ENCODE results near the gene IQCM. TPM values are rescaled to one million over a fixed set of nuclear protein-coding genes. Genes with fewer than 3 reads are reported as not detected.

The IQCM gene
- total and polyA plus RNA-seq, 2 donors (not counting 3 experiments of a cell fraction or from before 2014, with no cell fraction given), result not detected

GRCh38 chr4:149321438-149321837 is 494.2 kb downstream of the IQCM start:
- BruUV-seq (replicated peaks), result no TSS peak
- no peaks in the 10 kb centered on the region for H4K20me1 ChIP-seq (replicated peaks; ENCODE audit: control insufficient read depth, extremely low read depth, insufficient read depth, low read length)
- H3K9me3 ChIP-seq (replicated peaks; ENCODE audit: control insufficient read depth, insufficient read depth, low read length), result no peaks in the 10 kb centered on the region
- intact Hi-C loops (cut with micrococcal nuclease), result no loop called here
- POLR2A ChIA-PET, result no interaction called here
- no peak overlapping the region for H3K4me2 ChIP-seq (ENCODE audit: insufficient read depth, low read length)
- H3K9ac ChIP-seq (replicated peaks; ENCODE audit: extremely low read depth, insufficient read depth, low read length), result no peak overlapping the region
- no peak overlapping the region for H3K27ac ChIP-seq (ENCODE audit: insufficient read depth, low read depth, low read length)
- H3K79me2 ChIP-seq (ENCODE audit: control insufficient read depth, insufficient read depth, low read length), result no peaks in the 10 kb centered on the region
- CTCF ChIA-PET, result no interaction called here
- no peak overlapping the region for H2AFZ ChIP-seq (ENCODE audit: low read depth, low read length)
- FAIRE-seq, result no peak
- H3K27me3 ChIP-seq (ENCODE audit: control insufficient read depth in 2 of 2, insufficient read depth in 2 of 2, low read length in 2 of 2), result no peaks in the 10 kb centered on the region
- DNase-seq (ENCODE audit: low read depth, low spot score), result no peak
- H3K4me1 ChIP-seq (ENCODE audit: control insufficient read depth, extremely low read depth, insufficient read depth, low read length), result no peaks in the 10 kb centered on the region
- no peak for TF ChIP-seq JUN (IDR thresholded peaks at IDR 0.05; ENCODE audit: borderline replicate concordance, insufficient read depth, insufficient read length, low read depth)
- no peak for TF ChIP-seq CTCF (IDR thresholded peaks at IDR 0.05; ENCODE audit: extremely low read depth in 1 of 2, insufficient read depth in 1 of 2, low read depth in 1 of 2, low read length in 2 of 2)
- no peak for TF ChIP-seq MYC (IDR thresholded peaks at IDR 0.05; ENCODE audit: low read depth, low read length)
- H3K36me3 ChIP-seq (ENCODE audit: control insufficient read depth in 2 of 2, extremely low read depth in 1 of 2, insufficient read depth in 2 of 2, low read length in 2 of 2), result no peaks in the 10 kb centered on the region
- no peak overlapping the region for H3K4me3 ChIP-seq (replicated peaks in 1 of 3; ENCODE audit: insufficient read depth in 1 of 3, low read depth in 1 of 3, low read length in 3 of 3)
- dilution Hi-C loops (cut with MboI; ENCODE audit: extremely low pct_ligation_motif_present, low sequenced_read_pairs), result no loop called here
- H3K9me1 ChIP-seq (replicated peaks; ENCODE audit: control insufficient read depth, extremely low read depth, insufficient read depth, low read length), result no peaks in the 10 kb centered on the region

GRCh38 chr4:149311076-149311475 is 504.6 kb downstream of the IQCM start:
- Histone ChIP-seq H3K9ac (replicated peaks; ENCODE audit: extremely low read depth, insufficient read depth, low read length) (no peak overlapping the region), H2AFZ (ENCODE audit: low read depth, low read length) (no peak overlapping the region), H4K20me1 (replicated peaks; ENCODE audit: control insufficient read depth, extremely low read depth, insufficient read depth, low read length) (no peaks in the 10 kb centered on the region), H3K36me3 (ENCODE audit: control insufficient read depth in 2 of 2, extremely low read depth in 1 of 2, insufficient read depth in 2 of 2, low read length in 2 of 2) (no peaks in the 10 kb centered on the region), H3K27ac (ENCODE audit: insufficient read depth, low read depth, low read length) (no peak overlapping the region), H3K4me2 (ENCODE audit: insufficient read depth, low read length) (no peak overlapping the region), H3K9me1 (replicated peaks; ENCODE audit: control insufficient read depth, extremely low read depth, insufficient read depth, low read length) (no peaks in the 10 kb centered on the region), H3K4me3 (replicated peaks in 1 of 3; ENCODE audit: insufficient read depth in 1 of 3, low read depth in 1 of 3, low read length in 3 of 3) (no peak overlapping the region), H3K4me1 (ENCODE audit: control insufficient read depth, extremely low read depth, insufficient read depth, low read length) (no peaks in the 10 kb centered on the region), H3K27me3 (ENCODE audit: control insufficient read depth in 2 of 2, insufficient read depth in 2 of 2, low read length in 2 of 2) (no peaks in the 10 kb centered on the region), H3K9me3 (replicated peaks; ENCODE audit: control insufficient read depth, insufficient read depth, low read length) (no peaks in the 10 kb centered on the region), H3K79me2 (ENCODE audit: control insufficient read depth, insufficient read depth, low read length) (no peaks in the 10 kb centered on the region)
- ChIA-PET POLR2A (no interaction called here), CTCF (no interaction called here)
- intact Hi-C loops (cut with micrococcal nuclease) (no loop called here), dilution Hi-C loops (cut with MboI; ENCODE audit: extremely low pct_ligation_motif_present, low sequenced_read_pairs) (no loop called here)
- no peak for DNase-seq (ENCODE audit: low read depth, low spot score)
- TF ChIP-seq FOS (IDR thresholded peaks at IDR 0.05; ENCODE audit: borderline replicate concordance, insufficient read depth, low read length) (peak; percentile 8), CTCF (IDR thresholded peaks at IDR 0.05; ENCODE audit: extremely low read depth in 1 of 2, insufficient read depth in 1 of 2, low read depth in 1 of 2, low read length in 2 of 2) (no peak)
- no TSS peak for BruUV-seq (replicated peaks)
- FAIRE-seq, result no peak
